Renal cortical epithelial cell (primary cell): ENCODE data around the gene ZDHHC14. TPM values are rescaled to one million over a fixed set of nuclear protein-coding genes. Genes with fewer than 3 reads are reported as not detected.
"Not testable (repeated sequence)": the region's sequence is repeated elsewhere in the genome, so short reads cannot be mapped to it uniquely, and the experiment has no call there.

Source experiments
- DNase-seq: peaks from one replicate; pipeline ENCODE4 v3.0.0-alpha.2; 2011; ENCODE audit warnings: low read depth
- total RNA-seq: library from RNA; depleted of rRNA; stranded (reverse); fragments of >200 nt; gene quantifications from 2 replicates; pipeline ENCODE4 v1.2.3, GENCODE V29; 2014

Gene ZDHHC14
- total RNA-seq, 1 donor from 2014 or later: 5.3 TPM

- peak; percentile 86 for DNase-seq
Observed at GRCh38 chr6:157443066-157443800, 62.2 kb downstream of the ZDHHC14 start.

DNA sequence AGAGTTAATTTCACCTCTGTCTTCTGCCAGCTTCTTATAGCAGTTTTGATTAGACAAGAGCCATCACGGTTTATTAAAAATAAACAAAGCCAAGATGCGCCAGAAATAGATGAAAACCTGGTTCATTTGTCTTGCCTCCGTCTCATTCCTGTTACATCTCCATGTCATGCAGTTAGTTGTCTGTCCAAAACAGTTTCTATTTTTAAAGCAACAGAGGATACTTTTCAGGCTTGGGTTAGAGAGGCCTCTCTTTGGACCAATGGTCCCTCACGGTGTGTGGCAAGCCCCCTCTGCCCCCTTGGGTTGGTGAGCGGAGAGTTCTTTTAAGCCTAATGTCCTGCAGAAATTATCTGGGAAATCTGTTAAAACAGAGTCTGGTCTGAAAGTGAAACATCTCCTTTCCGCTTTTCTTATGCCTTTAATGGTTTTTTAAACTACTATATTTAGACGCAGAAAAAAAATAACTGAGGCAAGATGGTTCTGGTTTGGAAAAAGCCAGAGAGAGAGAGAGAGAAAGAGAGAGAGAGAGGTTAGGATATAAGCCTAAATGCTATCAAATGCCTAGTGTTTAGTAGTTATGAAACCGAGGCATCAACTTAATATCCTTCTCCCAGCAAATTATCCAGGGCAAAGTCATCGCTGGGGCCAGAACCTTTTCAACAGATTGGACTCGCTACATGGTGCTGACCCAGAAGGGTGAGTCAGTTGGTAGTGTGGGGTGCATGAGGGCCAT lies 64.5 kb downstream of the ZDHHC14 start:
- DNase-seq: no peak

GRCh38 chr6:157447735-157448134 lies 66.7 kb downstream of the ZDHHC14 start:
- DNase-seq: no peak

DNA sequence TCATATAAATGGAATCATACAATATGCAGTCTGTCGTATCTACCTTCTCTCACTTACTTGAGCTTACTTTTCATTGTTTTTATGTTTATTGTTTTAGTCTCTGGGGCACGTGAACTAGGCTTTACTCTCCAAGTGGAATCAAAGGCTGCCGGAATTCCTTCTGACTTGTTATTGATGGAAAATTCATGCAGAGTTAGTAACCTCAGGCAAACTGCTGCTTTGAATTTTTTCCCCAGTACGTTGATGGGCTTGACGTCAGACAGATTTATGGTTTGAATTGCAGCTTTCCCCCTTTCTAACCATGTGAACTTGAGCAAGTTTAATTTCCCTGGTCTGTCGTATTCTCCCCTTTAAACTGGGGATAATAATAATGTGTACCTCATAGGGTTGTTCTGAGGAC lies 68.6 kb downstream of the ZDHHC14 start:
- DNase-seq: peak; percentile 89

- DNase-seq: no peak
Observed at GRCh38 chr6:157450931-157451742, 70.1 kb downstream of the ZDHHC14 start.

GRCh38 chr6:157452096-157452495 lies 71.1 kb downstream of the ZDHHC14 start:
- peak; percentile 90 for DNase-seq

GRCh38 chr6:157453131-157453530 lies 72.1 kb downstream of the ZDHHC14 start:
- no peak for DNase-seq

DNA sequence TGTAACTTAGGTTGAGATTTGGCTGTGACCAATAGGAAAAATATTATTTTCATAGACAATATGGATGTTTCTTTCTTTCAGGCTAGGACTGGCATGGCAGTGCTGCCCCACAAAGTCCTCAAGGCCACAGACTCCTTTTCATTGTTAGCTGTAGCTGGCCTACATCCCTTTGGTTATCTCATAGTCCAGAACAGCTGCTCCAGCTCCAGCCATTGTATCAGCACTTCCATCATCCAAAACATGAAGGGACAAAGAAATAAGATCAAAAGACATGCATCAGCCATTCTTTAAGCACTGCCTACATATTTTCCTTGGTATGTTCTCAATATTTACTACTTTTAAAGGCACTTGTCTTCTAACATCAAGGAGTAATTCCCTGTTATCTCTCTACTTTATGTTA lies 73.0 kb downstream of the ZDHHC14 start:
- no peak for DNase-seq

DNA sequence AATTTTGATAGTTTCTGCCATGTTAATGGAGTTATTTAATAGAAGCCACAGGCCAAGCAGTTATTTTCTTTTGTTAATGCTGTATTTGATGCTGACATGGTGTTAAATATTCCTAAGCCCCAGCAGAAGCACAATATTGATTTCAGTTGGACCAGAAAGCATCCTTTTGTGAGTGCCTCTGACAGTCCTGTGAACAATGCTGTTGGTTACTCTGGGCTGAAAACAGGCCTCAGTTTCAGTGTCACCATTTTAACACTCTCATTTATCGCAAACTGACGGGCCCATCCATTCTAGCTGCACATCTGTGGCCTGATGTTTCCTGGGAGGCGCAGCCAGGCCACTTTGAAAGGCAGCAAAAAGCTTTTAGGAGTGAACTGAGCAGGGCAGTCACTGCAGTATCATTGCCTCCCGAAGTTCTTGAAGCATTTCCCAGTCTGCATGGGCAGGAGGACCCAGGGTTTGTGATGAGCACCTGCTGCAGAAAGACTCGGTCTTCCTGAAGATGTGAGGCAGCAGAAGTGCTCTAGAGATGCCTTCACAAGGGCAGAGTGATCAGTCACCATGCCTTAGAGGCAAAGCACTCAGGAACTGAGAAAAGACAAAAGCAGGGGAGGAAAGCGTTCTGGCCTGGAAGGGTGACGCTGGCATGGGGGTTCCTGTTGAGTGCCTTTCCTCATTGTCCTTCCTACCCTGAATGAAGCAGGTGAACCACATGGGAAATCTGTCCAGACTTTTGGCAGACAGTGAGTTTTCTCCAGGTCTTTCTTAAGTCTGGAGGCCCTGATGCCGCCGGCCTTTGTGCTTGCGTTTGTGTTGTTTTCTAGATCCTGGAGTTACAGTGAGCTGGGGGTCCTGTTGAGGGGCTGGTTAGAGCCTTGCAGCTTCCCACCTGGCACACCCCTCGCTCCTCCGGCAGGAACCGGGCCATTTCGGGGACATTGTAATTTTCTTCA lies 74.0 kb downstream of the ZDHHC14 start:
- DNase-seq: no peak

DNA sequence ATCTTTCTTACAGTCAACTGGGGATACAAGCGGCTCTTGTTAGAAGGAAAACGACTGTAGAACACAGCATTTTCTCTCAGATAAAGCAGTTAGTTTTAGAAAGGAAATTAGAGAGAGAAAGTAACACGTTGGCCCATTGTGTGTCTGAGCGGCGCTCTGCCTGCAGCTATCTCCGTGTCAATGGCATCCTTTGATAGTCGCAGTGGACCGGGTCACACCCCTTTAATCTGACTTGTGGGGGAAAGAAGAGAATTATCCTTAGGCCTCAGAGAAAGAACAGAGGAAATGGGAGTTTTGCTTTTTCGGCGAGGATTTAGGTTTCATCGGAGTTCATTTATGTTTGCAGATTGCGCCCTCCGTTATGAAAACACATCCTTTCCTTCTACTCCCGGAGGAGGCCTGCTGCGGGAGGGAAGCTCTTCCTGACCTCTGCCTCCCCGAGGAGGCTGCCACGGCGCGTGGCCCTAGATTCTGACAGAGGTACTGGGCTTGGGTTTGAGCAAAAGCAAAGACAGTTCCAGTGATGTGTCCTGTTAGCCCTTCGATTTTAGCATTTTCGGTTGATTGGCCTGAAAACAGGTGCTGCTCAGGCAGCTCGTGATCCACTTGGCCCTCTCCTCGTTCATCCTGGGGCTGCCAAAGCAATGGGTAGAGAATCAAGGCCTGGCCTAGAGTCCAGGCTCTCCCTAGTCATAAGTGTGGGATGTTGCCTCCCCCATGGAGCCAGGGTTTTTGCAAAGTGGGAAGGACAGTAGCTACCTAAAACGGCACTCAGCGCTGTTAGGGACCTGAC lies 74.9 kb downstream of the ZDHHC14 start:
- DNase-seq: no peak

DNA sequence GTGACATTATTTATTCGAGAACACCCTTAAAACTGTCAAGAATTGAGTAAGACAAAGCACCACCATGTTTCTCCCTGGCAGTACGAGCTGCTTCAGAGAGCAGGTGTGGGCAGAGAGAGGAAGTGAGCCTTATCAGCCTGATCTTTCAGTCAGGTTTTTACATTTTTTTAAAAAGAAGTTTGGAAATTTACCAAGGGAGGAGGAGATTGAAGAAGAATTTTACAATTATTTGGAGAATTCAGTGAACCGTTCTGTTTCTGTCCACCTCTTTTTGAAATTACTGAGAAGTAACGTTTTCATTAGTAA lies 75.5 kb downstream of the ZDHHC14 start:
- DNase-seq: no peak

GRCh38 chr6:157457787-157458186 lies 76.8 kb downstream of the ZDHHC14 start:
- no peak for DNase-seq

DNA sequence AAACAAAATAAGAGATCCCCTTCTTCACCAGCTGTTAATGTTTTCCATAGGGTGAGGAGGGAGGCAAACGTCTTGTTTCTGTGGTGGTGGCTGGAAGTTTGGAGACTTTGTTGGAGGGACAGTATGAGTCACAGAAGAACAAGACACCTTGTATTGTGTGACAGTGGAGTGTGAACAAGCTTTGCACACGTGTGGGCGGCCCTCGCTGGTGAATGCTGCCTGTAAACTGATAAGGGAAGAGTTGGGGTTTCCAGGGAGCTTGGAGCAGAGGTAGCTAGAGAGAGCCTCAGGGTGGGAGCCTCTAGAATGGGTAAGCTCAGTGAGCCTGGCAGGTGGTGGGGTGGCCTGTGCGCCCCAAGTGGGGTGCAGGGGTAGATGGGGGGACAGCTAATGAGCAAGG lies 78.3 kb downstream of the ZDHHC14 start:
- DNase-seq: no peak

DNA sequence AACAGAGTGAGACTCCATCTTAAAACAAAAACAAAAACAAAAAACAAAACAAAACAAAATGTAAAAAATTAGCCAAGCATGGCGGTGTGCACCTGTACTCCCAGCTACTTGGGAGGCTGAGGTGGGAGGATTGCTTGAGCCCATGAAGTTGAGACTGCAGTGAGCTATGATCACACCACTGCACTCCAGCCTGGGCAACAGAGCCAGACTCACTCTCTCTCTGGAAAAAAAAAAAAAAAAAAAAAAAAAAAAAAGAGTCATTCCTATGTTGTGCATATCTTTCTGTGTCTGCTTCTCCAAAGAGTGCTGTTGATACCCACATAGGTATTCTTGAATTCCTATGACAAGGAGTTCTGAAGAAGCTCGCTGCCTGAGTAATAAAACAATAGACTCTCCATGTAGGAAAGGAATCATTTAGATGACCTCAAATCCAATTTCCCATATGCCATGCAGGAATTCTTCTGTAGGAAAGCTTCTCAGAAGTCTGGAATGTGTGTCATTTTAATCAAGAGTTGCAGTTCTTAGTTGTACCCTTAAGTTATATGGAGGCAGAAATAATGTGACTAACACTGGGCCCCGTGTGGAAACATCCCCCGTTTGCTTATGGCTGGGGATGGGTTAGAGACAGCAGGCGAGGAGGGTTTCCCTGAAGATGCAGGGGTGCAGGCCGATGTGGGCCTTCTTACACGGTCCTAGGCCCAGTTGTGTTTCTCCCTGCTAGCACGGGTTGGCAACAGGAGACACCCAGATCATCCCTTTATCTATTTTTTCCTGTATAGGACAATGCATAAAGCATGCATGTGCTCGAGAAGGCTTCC lies 79.4 kb downstream of the ZDHHC14 start:
- DNase-seq: peak; percentile 54

DNA sequence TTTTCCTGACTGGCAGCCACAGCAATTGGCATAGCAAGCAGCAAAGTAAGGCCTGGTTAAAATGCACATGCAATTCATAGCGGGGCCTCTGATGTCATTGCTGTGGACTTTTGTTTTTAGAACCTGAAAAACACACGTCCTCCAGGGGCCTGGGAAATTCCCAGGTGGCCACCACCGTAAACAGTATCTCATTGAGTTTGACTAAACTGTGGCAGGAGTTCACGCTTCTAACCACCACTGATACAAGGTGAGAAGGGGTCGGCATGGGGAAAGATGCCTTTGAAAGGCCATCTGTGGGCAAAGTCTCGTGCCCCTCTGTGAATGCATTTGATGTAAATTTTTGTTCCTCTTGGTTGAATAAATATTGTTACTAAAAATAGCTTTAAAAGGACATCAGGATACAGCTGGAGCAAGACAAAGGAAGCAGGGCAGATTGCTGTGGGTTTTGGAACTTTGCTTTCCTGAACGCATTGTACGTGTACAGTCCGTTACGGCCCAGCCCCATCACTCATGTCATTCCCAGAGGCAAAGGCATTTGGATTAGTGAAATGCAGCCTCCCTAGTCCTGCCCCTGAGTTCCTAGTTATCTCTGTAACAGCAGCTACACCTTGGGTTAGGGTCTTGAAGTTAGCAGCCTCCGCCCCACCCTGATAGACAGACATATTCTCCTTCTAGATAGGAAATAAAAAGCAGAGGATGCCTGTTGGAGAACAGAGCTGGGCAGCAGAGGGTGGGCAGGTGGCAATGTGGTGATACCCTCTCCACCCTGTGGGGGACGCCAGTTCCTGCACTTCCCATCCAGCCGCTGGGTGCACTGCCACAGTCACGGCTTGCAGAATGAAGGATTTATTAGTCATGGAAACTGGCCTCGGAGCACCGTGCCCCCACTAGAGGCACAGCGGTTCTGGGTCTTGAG lies 80.3 kb downstream of the ZDHHC14 start:
- DNase-seq: peak; percentile 86

DNA sequence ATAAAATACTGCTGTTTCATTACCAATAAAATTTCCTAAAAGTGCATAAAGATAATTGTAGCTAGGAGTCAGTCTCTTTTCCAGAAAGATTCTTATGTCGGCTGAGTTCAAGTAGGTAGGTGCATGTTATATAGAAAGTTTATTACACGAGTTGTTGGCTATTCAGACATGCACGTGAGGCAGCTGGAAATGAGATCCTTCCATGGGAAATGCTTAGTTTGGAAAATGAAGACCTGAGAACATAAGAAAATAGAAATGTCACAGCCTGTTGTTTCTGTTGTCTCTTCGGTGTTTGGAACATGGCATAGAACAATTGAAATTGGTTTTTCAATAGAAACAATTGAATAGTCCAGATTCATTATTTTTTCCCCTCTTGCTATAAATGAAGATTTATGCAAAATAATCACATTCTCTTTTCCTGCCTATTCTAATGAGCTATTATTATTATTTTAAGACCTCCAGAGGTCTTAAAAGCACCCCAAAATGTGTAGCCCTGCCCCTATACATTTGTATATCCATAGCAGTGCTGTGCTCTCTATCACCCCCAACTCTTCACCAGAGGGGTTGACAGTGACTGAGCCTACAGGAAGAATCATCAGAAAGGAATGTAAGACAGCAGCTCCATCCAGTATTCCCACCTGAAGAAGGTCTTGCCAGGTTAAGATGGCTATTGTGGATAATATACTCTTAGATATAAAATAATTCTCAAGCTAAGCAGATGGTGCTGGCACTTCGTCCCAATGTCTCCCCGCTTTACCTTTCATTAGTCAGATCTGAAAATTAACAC lies 82.2 kb downstream of the ZDHHC14 start:
- DNase-seq: no peak

DNA sequence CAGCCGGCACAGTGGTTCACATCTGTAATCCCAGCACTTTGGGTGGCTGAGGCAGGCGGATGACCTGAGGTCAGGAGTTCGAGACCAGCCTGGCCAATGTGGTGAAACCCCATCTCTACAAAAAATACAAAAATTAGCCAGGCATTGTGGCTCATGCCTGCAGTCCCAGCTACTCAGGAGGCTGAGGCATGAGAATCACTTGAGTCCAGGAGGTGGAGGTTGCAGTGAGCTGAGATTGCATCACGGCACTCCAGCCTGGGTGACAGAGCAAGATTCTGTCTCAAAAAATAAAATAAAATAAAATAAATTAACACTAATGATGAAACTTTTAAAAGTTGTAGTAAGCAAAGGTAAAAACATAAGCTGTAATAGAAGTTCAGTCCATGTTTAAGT lies 82.7 kb downstream of the ZDHHC14 start:
- not testable (repeated sequence) for DNase-seq
